Lower lobe of right lung (tissue), 2 donors: ENCODE data around the gene GPR151. TPM values are rescaled to one million over a fixed set of nuclear protein-coding genes. Genes with fewer than 3 reads are reported as not detected.
A peak's percentile ranks its signal among the peaks of the same experiment; 100 is the strongest.

ENCODE experiments used
- ATAC-seq, 2 donors: fragments of 200-7000 bp; cut with Tn5 transposase; one replicate each; pipeline ENCODE4 v1.9.1; 2020 to 2022; ENCODE audit warnings: mild to moderate bottlenecking in 2 of 2, moderate library complexity in 2 of 2
- DNase-seq: peaks from one replicate; pipeline ENCODE4 v3.0.0-alpha.2; 2020
- H3K27ac ChIP-seq: fragments of 200-600 bp; one replicate; pipeline ENCODE4 v1.8.0; 2022
- H3K27me3 ChIP-seq: fragments of 200-600 bp; one replicate; pipeline ENCODE4 v1.8.0; 2022; ENCODE audit warnings: low read depth
- H3K36me3 ChIP-seq: fragments of 200-600 bp; one replicate; pipeline ENCODE4 v1.8.0; 2022; ENCODE audit warnings: mild to moderate bottlenecking
- H3K4me1 ChIP-seq: fragments of 200-600 bp; one replicate; pipeline ENCODE4 v1.8.0; 2022
- H3K4me3 ChIP-seq: fragments of 200-600 bp; one replicate; pipeline ENCODE4 v1.8.0; 2022; ENCODE audit warnings: mild to moderate bottlenecking
- H3K9me3 ChIP-seq: fragments of 200-600 bp; one replicate; pipeline ENCODE4 v1.8.0; 2022
- intact Hi-C: fragments of 100-400 bp; cut with DNase I; formaldehyde crosslinking; loops from one replicate; pipeline ENCODE4 v1.11.0; 2022
- total RNA-seq: library from RNA; stranded (reverse); fragmentation: NEBNext Ultra II Directional; extraction: Animal tissue kit (Norgen Biotek cat#: 25700); gene quantifications from one replicate; pipeline ENCODE4 v1.2.1, GENCODE V29; 2021
- TF ChIP-seq, protein P1 (sequence below): fragments of 200-600 bp; IDR thresholded peaks from one replicate; pipeline ENCODE4 v1.8.0; 2022; ENCODE audit warnings: antibody characterized with exemption, mild to moderate bottlenecking
- donor health status: DM: no; HTN: yes; CAD: no; lungs with severe emphysema.

The GPR151 gene
- total RNA-seq, 1 donor from 2014 or later = not detected

DNA sequence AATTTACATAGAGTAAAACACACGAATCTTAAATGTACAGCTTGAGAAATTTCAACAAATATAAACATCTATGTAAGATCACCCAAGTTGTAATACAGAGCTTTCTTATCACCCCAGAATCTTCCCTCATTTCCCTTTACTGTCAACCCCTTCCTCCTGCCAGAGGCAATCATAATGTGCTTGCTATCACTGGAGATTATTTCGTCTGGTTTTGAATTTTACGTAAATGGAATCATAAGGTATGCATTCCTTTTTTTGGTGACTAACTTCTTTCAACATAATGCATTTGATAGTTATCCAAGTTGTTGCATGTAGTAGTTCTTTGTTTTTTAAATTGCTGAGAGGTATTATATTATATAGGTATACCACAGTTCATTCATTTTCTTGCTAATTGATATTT lies 37.5 kb upstream of the GPR151 start:
- Histone ChIP-seq H3K27ac (no peak overlapping the region), H3K27me3 (no peaks in the 10 kb centered on the region), H3K9me3 (no peaks in the 10 kb centered on the region), H3K4me1 (no peaks in the 10 kb centered on the region), H3K4me3 (no peak overlapping the region), H3K36me3 (no peaks in the 10 kb centered on the region)
- ATAC-seq (no peak), DNase-seq (no peak)
- TF ChIP-seq, protein P1, sequence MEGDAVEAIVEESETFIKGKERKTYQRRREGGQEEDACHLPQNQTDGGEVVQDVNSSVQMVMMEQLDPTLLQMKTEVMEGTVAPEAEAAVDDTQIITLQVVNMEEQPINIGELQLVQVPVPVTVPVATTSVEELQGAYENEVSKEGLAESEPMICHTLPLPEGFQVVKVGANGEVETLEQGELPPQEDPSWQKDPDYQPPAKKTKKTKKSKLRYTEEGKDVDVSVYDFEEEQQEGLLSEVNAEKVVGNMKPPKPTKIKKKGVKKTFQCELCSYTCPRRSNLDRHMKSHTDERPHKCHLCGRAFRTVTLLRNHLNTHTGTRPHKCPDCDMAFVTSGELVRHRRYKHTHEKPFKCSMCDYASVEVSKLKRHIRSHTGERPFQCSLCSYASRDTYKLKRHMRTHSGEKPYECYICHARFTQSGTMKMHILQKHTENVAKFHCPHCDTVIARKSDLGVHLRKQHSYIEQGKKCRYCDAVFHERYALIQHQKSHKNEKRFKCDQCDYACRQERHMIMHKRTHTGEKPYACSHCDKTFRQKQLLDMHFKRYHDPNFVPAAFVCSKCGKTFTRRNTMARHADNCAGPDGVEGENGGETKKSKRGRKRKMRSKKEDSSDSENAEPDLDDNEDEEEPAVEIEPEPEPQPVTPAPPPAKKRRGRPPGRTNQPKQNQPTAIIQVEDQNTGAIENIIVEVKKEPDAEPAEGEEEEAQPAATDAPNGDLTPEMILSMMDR = no peak
- intact Hi-C loops = no loop called here

DNA sequence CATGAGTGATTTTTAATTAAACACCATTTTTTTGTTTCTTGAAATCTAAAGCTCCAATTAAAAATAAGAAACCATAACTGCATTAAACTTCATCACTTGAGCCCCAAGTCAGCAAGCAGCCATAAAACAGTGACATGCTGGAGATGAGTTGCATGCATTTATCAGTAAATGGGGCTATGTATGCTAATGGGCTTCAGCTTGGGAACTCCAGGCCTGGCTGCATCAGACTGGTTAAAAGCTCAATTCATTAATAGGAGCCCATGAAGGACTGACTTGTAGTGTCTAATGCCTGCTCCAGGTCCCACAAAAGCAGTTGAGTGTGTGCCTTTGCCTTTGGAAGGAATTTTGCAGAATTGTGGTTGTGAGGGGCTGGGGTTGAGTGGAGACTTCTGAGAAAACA lies 33.6 kb upstream of the GPR151 start:
- H3K4me1 ChIP-seq = no peaks in the 10 kb centered on the region
- DNase-seq = no peak
- no peaks in the 10 kb centered on the region for H3K36me3 ChIP-seq
- H3K27ac ChIP-seq = no peak overlapping the region
- H3K4me3 ChIP-seq = no peak overlapping the region
- H3K27me3 ChIP-seq = no peaks in the 10 kb centered on the region
- no peak for ATAC-seq
- intact Hi-C loops = no loop called here
- TF ChIP-seq, protein P1 = no peak
- H3K9me3 ChIP-seq = no peaks in the 10 kb centered on the region

DNA sequence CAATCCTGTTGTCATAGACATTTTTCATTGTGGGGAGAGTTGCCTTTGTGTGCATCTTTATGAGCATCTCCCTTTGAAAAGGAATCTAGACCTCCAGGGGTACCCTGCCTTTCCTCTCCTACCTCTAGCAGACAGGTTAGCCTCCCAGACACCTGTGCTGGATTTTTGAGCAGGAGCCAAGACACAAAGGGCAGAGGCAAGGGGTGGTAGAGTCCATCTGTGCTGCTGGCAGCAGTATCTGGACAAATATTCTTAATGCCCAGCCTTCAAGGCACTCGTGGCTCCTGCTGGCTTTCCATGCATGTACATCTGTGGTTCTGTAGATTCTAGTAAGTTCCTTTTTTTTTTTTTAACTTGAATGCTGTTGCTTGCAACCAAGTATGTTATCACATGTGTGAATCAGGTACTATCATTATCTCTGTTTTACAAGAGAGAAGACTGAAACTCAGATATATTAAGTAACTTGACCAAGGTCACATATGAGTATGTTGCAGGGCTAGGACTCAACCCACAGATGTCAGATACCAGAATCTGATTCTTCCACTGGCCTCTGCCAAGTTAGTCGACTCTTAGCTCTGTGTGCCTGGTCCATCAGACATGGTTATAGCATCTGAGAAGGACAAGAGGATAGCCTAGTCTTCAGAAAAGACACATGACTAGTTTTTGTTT lies 32.9 kb upstream of the GPR151 start:
- intact Hi-C loops = no loop called here
- no peak for DNase-seq
- Histone ChIP-seq H3K27ac (no peak overlapping the region), H3K4me3 (no peak overlapping the region), H3K27me3 (no peaks in the 10 kb centered on the region), H3K36me3 (no peaks in the 10 kb centered on the region), H3K9me3 (no peaks in the 10 kb centered on the region), H3K4me1 (no peaks in the 10 kb centered on the region)
- no peak for ATAC-seq
- TF ChIP-seq, protein P1 = no peak

DNA sequence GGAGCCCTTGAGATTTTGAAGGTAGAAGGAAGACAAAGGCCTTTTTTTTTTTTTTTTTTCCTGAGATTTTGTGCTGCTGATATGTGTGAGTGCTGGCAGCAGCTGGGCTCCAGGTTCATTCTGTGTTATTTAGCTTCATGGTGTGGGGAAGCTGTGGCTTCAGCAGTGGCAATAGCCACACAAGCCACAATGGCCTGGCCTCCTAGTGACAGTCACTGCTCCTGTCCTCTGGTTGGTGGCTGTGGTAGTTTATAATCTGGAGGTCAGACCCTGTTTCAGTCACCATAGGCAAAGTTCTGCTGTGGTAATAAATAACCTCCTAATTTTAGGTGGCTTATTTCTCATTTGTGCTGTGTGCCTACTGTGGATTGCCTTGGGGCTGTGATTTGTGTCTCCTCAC lies 28.2 kb upstream of the GPR151 start:
- H3K27ac ChIP-seq = no peak overlapping the region
- no peak for ATAC-seq
- intact Hi-C loops = no loop called here

DNA sequence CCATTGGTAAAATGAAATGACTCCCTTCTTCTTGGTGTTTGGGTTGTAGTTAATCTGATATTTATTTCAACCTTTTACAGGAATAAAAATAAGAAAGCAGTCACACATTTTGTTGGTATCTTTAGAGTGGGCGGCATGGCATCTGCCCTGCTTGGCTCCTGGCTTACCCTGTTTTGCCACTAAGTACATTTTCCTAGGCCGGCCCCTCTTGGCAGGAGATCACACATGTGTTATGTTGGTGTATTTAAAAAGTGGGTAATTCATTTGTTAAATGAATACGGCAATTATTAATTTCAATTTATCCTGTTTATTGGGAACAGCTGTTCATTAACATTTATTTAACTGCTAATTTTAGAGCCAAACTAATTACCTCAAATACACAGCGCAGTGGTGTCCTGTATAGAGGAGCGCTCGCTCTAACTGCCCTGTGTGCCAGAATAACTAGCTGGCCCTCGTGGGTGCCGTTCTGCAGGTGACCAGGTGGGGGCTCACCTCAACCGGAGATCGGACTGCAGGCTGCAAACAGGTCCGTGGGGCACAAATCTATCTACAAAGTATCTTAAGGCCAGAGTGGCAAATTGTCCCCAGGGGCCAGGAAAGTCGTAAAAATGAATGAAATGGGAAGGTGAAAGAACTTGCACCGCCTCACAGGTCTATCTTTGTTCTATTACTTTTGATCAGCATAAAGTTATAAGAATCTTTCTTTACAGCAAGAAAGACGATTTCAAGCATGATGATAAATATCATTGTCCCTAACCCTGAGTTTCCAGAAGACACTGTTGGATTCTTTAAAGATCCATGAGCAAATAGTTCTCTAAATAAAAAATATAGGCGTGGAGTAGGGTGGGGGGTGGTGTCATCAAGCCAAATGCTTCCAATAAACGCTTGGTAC lies 26.2 kb upstream of the GPR151 start:
- intact Hi-C loops = no loop called here
- TF ChIP-seq, protein P1 = peak; percentile 76
- H3K27me3 ChIP-seq = no peaks in the 10 kb centered on the region
- no peak overlapping the region for H3K27ac ChIP-seq
- no peaks in the 10 kb centered on the region for H3K9me3 ChIP-seq
- DNase-seq (peak; percentile 59), ATAC-seq (peak; percentile 87 to 91)
- no peak overlapping the region for H3K4me3 ChIP-seq
- no peaks in the 10 kb centered on the region for H3K36me3 ChIP-seq
- H3K4me1 ChIP-seq = no peaks in the 10 kb centered on the region

More for the DNA sequence above, 28.2 kb upstream of the GPR151 start:
- Histone ChIP-seq H3K9me3 (no peaks in the 10 kb centered on the region), H3K36me3 (no peaks in the 10 kb centered on the region), H3K27me3 (no peaks in the 10 kb centered on the region), H3K4me1 (no peaks in the 10 kb centered on the region), H3K4me3 (no peak overlapping the region)
- TF ChIP-seq, protein P1 = no peak
- DNase-seq = no peak
